ENCODE data around the gene UBAP1. TPM values are rescaled to one million over a fixed set of nuclear protein-coding genes. Genes with fewer than 3 reads are reported as not detected.
"Not testable (repeated sequence)": the region's sequence is repeated elsewhere in the genome, so short reads cannot be mapped to it uniquely, and the experiment has no call there.

The UBAP1 gene
- total RNA-seq, 4 donors from 2014 or later: 36.7 to 46.1 (median 38.3) TPM

DNA sequence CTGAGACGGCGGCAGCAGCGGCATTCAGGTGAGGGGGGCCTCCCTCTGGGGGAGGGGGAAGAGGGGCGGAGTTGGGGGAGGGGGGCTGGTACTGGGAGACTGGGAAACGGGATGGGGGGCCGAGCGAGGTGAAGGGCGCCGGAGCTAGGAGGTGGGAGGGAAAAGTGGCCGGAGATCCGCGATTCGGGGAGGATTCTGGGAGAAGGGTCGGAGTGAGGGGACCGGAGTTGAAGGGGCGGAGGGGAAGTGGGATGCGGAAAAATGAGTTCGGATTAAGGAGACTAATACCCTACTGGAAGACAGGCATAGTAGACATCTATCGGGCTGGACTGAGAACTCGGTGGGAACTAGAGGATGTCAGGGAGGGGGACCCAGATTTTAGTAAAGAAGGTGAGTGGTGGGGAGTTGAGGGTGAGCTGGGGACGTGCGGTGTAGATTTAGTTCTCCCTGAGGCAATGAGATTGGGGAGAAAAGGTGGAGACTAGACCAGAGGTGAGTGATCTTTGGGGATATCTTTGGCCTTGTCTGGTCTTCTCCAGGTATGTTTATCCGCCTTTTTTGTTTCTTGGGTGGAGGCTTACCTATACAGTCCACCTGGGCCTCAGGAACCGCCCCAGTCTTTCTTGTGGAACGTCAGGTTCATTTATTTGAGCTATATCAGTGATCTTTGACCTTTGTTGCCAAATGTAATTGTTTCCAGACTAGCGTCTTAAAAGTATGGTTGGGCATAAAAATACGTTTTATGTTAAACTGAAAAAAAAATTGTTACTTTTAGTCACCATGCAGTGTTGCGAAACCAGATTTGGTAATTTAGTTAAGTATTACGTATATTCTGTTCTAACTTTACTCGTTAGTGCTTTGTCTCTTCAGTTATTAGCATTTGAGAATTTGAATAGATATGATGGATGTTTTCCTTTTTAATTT, 632 bp downstream of the UBAP1 start:
- H3K36me3 ChIP-seq: peaks cover 0 to 9% (median 0%) of the 10 kb centered on the region in 3 donors
- H3K4me1 ChIP-seq: peaks cover 0 to 29% (median 7%) of the 10 kb centered on the region in 4 donors
- peak; percentile 30 to 41 for DNase-seq (ENCODE audit: low spot score in 2 of 2)
- no peaks in the 10 kb centered on the region for H3K9me3 ChIP-seq
- H3K27me3 ChIP-seq: no peaks in the 10 kb centered on the region
- WGBS, 2 donors: 4 to 5% methylated on average over 30 of the region's 30 CpGs
- TF ChIP-seq POLR2A (IDR thresholded peaks at IDR 0.05) (no peak), EP300 (IDR thresholded peaks at IDR 0.05) (no peak)
- TF ChIP-seq, protein P1, sequence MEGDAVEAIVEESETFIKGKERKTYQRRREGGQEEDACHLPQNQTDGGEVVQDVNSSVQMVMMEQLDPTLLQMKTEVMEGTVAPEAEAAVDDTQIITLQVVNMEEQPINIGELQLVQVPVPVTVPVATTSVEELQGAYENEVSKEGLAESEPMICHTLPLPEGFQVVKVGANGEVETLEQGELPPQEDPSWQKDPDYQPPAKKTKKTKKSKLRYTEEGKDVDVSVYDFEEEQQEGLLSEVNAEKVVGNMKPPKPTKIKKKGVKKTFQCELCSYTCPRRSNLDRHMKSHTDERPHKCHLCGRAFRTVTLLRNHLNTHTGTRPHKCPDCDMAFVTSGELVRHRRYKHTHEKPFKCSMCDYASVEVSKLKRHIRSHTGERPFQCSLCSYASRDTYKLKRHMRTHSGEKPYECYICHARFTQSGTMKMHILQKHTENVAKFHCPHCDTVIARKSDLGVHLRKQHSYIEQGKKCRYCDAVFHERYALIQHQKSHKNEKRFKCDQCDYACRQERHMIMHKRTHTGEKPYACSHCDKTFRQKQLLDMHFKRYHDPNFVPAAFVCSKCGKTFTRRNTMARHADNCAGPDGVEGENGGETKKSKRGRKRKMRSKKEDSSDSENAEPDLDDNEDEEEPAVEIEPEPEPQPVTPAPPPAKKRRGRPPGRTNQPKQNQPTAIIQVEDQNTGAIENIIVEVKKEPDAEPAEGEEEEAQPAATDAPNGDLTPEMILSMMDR (IDR thresholded peaks at IDR 0.05): peak in 1 of 5 experiments; percentile 15
- peak overlapping the region; percentile 96 to 99 (median 97) for H3K27ac ChIP-seq
- H3K4me3 ChIP-seq: peak overlapping the region; percentile 76 to 95 (median 90)

DNA sequence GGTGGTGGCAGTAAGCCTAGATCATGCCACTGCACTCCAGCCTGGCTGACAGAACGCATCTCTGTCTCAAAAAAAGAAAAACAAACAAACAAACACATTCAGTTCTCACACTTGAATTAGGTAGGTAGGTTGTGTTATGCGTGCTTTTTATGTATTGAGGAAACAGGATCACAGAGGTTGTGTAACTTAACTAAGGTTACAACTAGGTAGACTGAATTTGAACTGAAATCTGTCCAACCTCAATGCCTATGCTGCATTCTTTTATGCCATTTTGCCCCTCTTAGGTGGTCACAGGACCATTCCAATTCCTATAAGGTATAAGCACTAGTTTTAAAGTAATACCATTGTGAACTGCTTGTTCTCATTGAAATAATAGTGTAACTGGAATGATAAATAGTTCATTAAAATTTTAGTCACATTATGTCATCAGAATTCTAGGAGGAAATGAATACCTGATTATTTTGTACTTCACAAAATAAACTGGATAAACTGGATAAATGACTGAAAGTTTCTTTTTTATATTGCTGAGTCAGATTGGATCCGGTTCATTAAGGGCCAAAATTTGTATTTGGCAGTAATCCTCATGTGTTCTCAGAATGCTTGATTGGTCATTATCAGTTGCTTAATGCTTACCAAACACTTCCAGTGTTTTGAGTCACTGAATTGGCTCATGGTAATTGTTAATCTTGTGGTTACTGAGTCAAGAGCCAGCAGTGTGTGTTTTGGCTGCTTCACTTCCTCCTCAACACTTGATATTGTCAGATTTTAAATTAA, 7.1 kb downstream of the UBAP1 start:
- Histone ChIP-seq H3K27ac (peak overlapping the region in 2 of 4 donors; percentile 51 to 75), H3K9me3 (no peaks in the 10 kb centered on the region), H3K4me3 (no peak overlapping the region), H3K4me1 (peaks cover 0 to 69% (median 22%) of the 10 kb centered on the region in 4 donors), H3K27me3 (no peaks in the 10 kb centered on the region), H3K36me3 (peaks cover 0 to 20% (median 0%) of the 10 kb centered on the region in 3 donors)
- TF ChIP-seq EP300 (IDR thresholded peaks at IDR 0.05) (peak; percentile 63 to 94), POLR2A (IDR thresholded peaks at IDR 0.05) (no peak)
- peak in 1 of 2 donors; percentile 56 for DNase-seq (ENCODE audit: low spot score in 2 of 2)
- 58 to 60% methylated on average over 3 of the region's 3 CpGs for WGBS, 2 donors

DNA sequence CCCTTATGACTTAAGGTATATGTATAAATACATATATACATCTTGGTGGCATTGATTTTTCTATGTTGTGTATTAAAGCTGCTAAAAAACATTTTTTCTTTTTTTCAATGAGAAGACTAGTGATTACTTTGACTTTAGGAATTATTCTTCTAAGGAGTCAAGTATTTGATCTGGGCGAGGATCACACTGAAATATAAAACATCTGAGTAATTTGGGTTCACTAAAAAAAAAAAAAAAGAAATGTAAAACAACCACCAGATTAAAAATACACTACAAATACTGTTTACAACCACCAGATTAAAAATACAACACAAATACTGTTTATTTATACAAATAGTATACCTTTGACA, 9.0 kb downstream of the UBAP1 start:
- DNase-seq (ENCODE audit: low spot score in 2 of 2): no peak
- peaks cover 0 to 77% (median 31%) of the 10 kb centered on the region in 4 donors for H3K4me1 ChIP-seq
- no peaks in the 10 kb centered on the region for H3K9me3 ChIP-seq
- peaks cover 0 to 20% (median 0%) of the 10 kb centered on the region in 3 donors for H3K36me3 ChIP-seq
- no peaks in the 10 kb centered on the region for H3K27me3 ChIP-seq
- H3K4me3 ChIP-seq: no peak overlapping the region
- peak overlapping the region in 2 of 4 donors; percentile 26 to 75 for H3K27ac ChIP-seq
- TF ChIP-seq EP300 (IDR thresholded peaks at IDR 0.05) (no peak), POLR2A (IDR thresholded peaks at IDR 0.05) (no peak)
- TF ChIP-seq, protein P1 (IDR thresholded peaks at IDR 0.05): no peak
- 76 to 77% methylated on average over 1 of the region's 1 CpG for WGBS, 2 donors

DNA sequence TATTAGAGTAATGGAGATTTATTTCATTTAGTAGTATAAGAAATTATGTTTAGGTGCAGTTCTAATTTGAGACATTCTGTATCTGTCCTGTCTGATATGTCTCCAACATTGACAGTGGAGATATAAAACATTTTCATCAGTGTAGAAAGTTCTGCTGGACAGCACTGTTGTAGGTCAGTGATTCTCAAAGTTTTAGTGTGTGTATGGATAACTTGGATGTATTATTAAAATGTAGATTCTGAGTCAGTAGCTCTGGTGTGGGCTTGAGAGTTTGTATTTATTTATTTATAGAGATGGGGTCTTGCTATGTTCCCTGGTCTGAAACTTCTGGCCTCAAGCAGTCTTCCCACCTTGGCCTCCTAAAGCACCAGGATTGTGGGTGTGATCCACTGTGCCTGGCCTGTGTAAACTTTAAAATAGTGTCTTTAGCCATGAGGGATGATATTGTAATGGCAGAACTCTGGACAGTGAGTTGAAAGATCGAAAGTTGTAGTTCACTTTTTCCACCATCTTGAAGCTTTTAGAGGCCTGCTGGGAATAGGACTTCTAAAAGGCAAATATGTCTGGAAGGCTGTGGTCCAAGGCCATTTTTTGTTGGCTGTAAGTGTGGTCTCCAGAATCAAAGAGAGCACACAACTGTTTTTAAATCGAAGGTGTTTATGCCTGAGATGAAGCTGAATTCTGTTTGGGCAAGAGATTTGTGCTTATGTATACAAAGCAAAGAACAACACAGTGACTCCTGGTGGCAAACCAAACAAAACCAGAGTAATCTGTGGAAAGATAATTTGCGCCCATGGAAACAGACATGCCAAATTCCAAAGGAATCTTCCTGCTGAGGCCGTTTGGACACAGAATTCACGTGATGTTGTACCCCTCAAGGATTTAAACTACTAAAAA, 12.4 kb downstream of the UBAP1 start:
- WGBS, 2 donors: 45 to 56% methylated on average over 5 of the region's 5 CpGs
- no peak for DNase-seq (ENCODE audit: low spot score in 2 of 2)
- Histone ChIP-seq H3K9me3 (peaks cover 0 to 2% (median 0%) of the 10 kb centered on the region in 4 donors), H3K36me3 (peaks cover 0 to 10% (median 0%) of the 10 kb centered on the region in 3 donors), H3K4me3 (no peak overlapping the region), H3K27me3 (no peaks in the 10 kb centered on the region), H3K27ac (peak overlapping the region in 2 of 4 donors; percentile 43 to 54), H3K4me1 (peaks cover 0 to 75% (median 23%) of the 10 kb centered on the region in 4 donors)
- TF ChIP-seq, protein P1 (IDR thresholded peaks at IDR 0.05): peak in 1 of 5 experiments; percentile 13
- TF ChIP-seq POLR2A (IDR thresholded peaks at IDR 0.05): no peak

DNA sequence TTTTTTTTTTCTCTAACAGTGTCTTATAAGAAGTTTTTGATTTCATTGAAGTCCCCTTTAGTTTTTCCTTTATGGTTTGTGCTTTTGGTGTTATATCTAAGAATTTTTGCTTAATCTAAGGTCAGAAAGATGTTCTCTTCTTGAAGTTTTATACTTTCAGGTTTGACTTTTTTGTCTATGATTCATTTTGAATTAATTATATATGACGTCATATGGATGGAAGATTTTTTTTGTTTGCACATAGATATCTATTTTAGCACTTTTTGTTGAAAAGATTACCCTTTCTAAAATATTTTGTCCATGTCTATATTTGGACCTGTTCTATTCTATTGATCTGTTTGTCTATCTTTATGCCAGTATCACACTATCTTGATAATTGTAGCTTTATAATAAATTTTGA, 16.3 kb downstream of the UBAP1 start:
- Histone ChIP-seq H3K27ac (no peak overlapping the region), H3K4me3 (no peak overlapping the region), H3K27me3 (no peaks in the 10 kb centered on the region), H3K9me3 (peaks cover 0 to 14% (median 0%) of the 10 kb centered on the region in 4 donors), H3K36me3 (peaks cover 0 to 38% (median 0%) of the 10 kb centered on the region in 3 donors), H3K4me1 (peaks cover 0 to 58% (median 12%) of the 10 kb centered on the region in 4 donors)
- DNase-seq (ENCODE audit: low spot score in 2 of 2): no peak
- TF ChIP-seq POLR2A (IDR thresholded peaks at IDR 0.05) (no peak), EP300 (IDR thresholded peaks at IDR 0.05) (no peak)
- TF ChIP-seq, protein P1 (IDR thresholded peaks at IDR 0.05): no peak
- 68 to 69% methylated on average over 1 of the region's 1 CpG for WGBS, 2 donors

DNA sequence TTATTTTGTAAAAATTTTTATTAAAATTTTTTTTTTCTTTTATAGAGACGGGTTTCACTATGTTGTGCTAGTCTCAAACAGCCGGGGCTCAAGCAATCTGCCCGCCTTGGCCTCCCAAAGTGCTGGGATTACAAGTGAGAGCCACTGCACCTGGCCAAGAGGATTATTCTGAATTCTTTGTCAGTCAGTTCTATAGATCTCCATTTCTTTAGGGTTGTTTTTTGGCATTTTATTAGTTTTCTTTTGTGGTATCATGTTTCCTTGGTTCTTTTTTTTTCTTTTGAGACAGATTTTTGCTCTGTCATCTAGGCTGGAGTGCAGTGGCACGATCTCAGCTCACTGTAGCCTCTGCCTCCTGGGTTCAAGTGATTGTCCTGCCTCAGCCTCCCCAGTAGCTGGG, 18.4 kb downstream of the UBAP1 start:
- H3K27me3 ChIP-seq; H3K4me3 ChIP-seq; H3K27ac ChIP-seq; DNase-seq (ENCODE audit: low spot score in 2 of 2): not testable (repeated sequence)
- peaks cover 0 to 57% (median 5%) of the 10 kb centered on the region in 4 donors for H3K4me1 ChIP-seq
- H3K36me3 ChIP-seq: peaks cover 0 to 51% (median 0%) of the 10 kb centered on the region in 3 donors
- WGBS, 2 donors: 96 to 98% methylated on average over 4 of the region's 4 CpGs
- H3K9me3 ChIP-seq: peaks cover 0 to 14% (median 0%) of the 10 kb centered on the region in 4 donors
